NCI-H128 (cell line): Measurements from ENCODE around the gene SMIM26.

Source experiments
- DNase-seq: peaks from one replicate; lab custom pipeline; 2025; ENCODE audit not compliant: unreplicated experiment; lab: John Stamatoyannopoulos, UW

SMIM26 gene

DNA sequence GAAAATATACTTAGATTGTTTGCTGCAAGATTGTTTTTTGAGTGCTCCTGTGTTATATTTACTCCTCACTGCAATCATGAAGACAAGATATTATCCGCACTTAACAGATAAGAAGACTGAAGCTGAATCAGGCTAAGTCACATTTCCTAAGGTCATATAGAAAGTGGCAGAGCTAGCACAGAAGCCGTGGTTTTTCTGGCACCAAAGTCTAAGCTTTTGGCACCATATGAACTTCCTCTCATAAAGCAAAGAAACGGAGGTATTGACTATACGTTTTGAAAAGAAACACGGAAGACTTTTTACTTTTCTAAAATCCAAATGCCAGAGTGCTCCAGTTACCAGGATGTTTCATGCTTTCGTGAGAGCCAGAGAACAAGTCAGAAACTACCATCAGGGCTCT lies 11.3 kb downstream of the SMIM26 start:
- DNase-seq = no peak

GRCh38 chr20:18580012-18580411 lies 12.8 kb downstream of the SMIM26 start:
- DNase-seq = no peak

DNA sequence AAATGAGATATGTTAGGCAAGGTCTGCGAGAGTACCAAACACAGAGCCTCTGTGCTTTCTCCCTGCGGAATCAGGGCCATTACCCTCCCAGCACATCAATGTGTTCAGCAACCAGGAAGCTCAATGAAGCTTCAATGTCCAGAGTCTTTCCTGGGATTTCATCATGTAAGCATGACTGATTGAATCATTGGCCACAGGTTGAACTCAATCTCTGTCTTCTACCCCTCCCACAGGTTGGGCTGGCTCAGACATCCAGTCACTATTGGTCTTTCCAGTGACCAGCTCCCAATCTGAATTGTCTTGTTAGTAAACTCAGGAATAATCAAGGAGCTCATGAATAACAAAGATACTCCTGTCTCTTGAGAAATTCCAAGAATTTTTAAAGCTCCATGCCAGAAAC lies 17.9 kb downstream of the SMIM26 start:
- no peak for DNase-seq

DNA sequence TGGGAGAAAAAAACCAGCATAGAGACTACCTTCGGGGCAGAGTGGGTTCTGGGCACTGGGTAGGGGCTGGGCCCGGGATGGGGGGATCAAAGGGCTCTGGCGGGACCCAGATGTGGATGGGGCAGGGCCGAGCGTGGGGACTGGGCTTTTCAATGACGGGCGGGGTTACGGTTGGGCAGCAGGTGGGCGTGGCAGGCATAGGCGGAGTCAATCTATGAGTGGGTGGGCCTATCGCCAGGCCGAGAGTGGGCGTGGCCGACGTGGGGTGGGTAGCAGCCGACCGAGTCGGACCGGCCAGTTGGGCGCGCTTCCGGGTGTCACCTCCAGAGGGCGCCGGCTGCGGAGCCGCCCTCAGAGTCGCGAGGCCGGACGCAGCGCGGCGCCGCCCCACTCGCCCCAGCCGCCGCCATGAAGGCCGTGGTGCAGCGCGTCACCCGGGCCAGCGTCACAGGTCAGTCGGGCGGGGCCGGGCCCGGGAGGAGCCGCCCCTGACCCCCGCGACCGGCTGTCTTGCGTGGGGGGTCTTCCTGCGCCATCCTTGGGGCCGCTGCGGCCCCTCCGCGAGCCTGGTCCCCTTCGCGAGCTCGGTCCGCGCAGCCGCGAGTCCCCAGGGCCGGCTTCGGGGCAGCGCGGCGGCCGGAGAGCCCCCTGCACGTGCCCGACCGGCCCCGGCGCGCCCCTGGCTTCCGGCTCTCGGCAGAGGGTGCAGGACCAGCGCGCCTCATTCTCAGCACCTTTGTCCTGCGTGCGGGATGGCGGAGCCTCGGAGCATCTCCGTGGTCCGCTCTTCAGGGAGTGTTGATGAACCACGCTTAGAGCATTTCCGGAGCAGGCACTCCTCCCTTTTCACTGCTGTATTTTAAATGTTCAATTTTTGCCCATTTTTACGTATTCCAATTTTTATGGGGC lies 20.7 kb downstream of the SMIM26 start, which contains the start of gene DTD1:
DTD1 (plus strand) TSS at position 390 of the 909 bp plus-strand sequence; CDS start at position 409, 19 bp downstream.
- DNase-seq = peak; percentile 75

- DNase-seq = no peak
These were observed 21.3 kb downstream of the SMIM26 start for GRCh38 chr20:18588574-18588933.

DNA sequence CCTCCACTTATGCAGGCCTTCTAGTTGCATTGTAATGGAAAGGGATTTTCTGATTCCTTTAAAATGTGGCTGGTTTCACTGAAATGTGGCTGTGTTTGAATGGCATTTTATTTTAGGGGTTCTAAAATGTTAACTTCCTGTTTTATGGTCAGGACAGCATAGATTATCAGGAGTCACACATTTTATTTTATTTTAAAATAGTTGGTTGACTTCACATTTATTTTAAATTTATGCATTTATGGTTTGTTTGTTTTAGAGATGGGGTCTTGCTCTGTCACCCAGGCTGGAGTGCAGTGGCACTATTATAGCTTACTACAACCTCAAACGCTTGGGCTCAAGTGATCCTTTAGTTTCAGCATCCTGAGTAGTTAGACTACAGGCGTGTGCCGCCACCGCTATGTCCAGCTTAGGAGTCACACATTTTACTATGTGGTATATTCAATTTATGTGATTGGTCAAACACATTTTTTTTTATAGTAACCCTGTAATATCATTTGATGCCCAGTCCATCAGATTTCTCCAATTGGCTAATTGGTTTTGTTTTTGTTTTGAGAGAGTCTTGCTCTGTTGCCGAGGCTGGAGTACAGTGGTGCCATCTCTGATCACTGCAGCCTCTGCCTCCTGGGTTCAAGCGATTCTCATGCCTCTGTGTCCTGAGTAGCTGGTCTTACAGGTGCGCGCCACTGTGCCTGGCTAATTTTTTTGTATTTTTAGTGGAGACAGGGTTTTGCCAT lies 22.9 kb downstream of the SMIM26 start:
- no peak for DNase-seq

DNA sequence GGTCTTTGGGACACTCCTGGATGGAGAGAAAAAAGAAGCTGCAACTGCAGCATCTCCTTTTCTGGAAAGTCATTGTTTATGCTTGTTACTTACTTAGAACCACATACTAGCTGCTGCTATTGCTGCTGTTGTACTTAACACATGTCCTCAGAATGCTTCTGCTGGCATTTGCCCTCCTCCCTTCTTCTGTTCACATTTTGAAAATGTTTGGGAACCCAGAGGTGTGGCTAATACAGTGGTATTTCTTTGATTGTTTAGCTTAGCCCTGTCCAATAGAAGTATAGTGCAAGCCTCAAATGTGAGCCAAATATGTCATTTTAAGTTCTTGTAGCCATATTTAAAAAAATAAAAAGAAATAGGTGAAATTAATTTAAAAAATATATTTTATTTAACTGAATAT lies 29.0 kb downstream of the SMIM26 start:
- DNase-seq = no peak

GRCh38 chr20:18609741-18610140 lies 42.5 kb downstream of the SMIM26 start:
- DNase-seq = no peak

DNA sequence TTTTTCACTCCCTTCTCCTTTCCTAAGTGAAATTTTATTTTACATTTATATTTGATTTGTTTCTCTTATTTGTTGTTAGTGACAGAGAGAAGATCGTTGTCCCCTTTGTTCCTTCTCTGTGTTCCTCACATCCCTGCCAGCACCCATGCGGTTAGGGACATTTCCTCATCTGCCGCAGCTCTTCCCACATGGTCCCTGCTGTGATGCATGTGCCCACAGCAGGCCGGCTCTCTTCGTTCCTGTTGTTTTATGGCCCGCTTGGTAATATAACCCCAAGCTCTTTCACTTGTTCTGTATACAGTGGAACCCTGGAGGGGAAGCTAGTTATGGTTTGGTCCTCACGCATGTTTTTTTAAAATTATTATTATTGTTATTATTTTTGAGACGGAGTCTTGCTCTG lies 44.3 kb downstream of the SMIM26 start:
- DNase-seq = no peak

DNA sequence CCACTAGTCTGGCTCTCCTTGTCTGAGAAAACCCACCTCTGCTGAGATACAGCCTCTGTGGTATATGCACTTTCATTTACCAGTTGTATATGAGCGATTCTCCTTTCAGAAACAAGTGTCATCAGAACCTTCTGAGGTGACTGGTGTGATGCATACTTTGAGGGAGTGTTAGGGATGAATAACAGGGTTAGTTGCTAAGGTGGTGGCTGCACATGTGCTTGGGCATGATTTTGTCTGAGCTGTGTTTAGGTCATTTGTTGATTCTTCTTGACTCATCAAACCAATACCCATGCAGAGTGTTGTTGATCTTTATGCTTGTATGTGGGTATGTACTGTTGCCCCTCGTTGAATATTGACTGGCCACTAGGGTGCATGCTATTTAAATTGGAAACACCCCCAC lies 46.3 kb downstream of the SMIM26 start:
- no peak for DNase-seq

- no peak for DNase-seq
These were observed 47.0 kb downstream of the SMIM26 start for GRCh38 chr20:18614244-18614643.

DNA sequence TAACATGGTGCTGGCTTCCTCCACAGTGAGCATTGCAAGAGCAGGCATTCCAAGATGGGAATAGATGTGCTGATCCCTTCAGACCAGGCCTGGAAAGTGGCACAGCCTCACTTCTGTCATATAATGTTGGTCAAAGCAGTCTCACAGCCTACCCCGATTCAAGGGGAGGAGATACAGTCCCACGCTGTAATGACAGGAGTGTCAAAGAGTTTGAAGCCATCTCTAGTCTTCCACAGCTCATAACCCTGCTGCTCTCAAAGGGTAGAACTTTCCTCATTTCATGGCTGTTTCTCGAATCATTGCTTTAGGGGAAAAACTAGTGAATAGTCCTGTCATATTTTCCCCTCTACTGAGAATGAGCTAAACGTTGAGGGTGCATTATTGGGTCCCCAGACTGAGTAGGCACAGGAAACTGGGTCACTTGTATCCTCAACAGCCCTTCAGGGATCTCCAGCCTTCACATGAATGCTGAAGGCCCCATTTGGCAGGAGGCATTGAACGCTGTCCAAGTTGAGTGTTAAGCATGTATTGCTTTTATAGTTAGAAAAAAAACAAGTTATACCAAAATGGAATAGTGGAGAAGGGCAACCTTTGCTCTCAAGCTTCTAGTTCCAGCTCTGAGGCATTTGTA lies 47.9 kb downstream of the SMIM26 start:
- DNase-seq = no peak
